ENCODE data around the gene FRMD4A.

DNA sequence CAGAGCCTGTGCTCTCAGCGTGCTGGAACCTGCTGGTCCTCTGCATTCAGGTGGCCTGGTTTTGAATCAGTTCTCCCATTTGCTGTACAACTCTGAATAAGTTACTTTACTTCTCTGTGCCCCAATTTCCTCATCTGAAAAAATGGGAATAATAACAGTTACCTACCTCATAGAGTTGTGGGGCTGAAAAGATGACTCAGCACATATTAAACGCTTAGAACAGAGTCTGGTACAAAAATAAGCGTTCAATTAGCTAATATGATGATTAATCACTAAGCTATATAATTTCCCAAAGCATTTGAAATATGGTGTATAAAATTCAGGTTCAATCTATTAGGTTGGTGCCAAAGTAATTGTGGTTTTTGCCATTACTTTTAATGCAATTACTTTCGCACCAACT, 484.8 kb downstream of the FRMD4A start:
- TF ChIP-seq, protein P1, sequence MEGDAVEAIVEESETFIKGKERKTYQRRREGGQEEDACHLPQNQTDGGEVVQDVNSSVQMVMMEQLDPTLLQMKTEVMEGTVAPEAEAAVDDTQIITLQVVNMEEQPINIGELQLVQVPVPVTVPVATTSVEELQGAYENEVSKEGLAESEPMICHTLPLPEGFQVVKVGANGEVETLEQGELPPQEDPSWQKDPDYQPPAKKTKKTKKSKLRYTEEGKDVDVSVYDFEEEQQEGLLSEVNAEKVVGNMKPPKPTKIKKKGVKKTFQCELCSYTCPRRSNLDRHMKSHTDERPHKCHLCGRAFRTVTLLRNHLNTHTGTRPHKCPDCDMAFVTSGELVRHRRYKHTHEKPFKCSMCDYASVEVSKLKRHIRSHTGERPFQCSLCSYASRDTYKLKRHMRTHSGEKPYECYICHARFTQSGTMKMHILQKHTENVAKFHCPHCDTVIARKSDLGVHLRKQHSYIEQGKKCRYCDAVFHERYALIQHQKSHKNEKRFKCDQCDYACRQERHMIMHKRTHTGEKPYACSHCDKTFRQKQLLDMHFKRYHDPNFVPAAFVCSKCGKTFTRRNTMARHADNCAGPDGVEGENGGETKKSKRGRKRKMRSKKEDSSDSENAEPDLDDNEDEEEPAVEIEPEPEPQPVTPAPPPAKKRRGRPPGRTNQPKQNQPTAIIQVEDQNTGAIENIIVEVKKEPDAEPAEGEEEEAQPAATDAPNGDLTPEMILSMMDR (IDR thresholded peaks at IDR 0.05; ENCODE audit: low read depth, low read length, poor library complexity, severe bottlenecking): no peak
- TF ChIP-seq EZH2phosphoT487 (IDR thresholded peaks at IDR 0.05; ENCODE audit: borderline replicate concordance, low read length): no peak
